IPS-20b (cell line): ENCODE data around the gene DNAH8.

Experiments used
- H3K27ac ChIP-seq: one replicate; pipeline ENCODE4 v1.5.1; 2013; ENCODE audit warnings: low read length
- H3K27me3 ChIP-seq: 2 replicates; pipeline ENCODE4 v1.6.1; 2013; ENCODE audit warnings: mild to moderate bottlenecking, low read length, inconsistent platforms; ENCODE audit not compliant: insufficient read depth
- H3K36me3 ChIP-seq: 2 replicates; pipeline ENCODE4 v1.6.1; 2013; ENCODE audit warnings: low read depth, mild to moderate bottlenecking, inconsistent platforms, low read length, moderate library complexity; ENCODE audit not compliant: insufficient read depth
- H3K4me1 ChIP-seq: 2 replicates; pipeline ENCODE4 v1.6.1; 2013; ENCODE audit warnings: mild to moderate bottlenecking, control low read depth, inconsistent platforms, low read length, moderate library complexity; ENCODE audit not compliant: insufficient read depth
- H3K4me3 ChIP-seq: 2 replicates; pipeline ENCODE4 v1.5.1; 2013; ENCODE audit warnings: mild to moderate bottlenecking, low read length, inconsistent platforms
- H3K9ac ChIP-seq: 2 replicates; pipeline ENCODE4 v1.6.1; 2013; ENCODE audit warnings: low read depth, mild to moderate bottlenecking, inconsistent platforms, low read length, moderate library complexity
- H3K9me3 ChIP-seq: 2 replicates; pipeline ENCODE4 v1.6.1; 2013; ENCODE audit warnings: mild to moderate bottlenecking, low read depth, low read length, inconsistent platforms; ENCODE audit not compliant: insufficient read depth

DNAH8 gene

DNA sequence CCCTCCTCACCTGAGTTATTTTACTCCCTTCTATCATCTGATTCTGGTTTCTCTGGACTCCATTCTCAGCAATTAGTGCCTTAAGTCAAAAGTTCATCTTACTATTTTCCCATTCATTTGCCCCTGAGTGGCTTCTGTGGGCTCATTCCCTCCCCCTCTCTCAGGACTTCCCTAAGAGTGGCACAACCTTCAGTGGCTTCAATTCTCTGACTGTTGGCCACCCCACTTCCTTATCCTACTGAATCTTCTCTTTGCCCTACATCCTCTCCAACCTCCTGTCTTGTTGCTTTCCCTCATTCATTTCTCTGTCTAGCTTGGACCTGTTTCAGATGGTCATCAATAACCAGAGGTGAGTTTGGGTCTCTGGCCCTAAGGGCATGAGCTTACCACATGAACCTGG, 272.4 kb downstream of the DNAH8 start:
- Histone ChIP-seq H3K36me3 (no peaks in the 10 kb centered on the region), H3K4me1 (peaks cover 11% of the 10 kb centered on the region; the same call in 1 of the 2 replicates), H3K9me3 (no peaks in the 10 kb centered on the region), H3K9ac (no peak overlapping the region), H3K27me3 (peaks cover 11% of the 10 kb centered on the region; the same call in 1 of the 2 replicates), H3K4me3 (no peak overlapping the region), H3K27ac (no peak overlapping the region)

DNA sequence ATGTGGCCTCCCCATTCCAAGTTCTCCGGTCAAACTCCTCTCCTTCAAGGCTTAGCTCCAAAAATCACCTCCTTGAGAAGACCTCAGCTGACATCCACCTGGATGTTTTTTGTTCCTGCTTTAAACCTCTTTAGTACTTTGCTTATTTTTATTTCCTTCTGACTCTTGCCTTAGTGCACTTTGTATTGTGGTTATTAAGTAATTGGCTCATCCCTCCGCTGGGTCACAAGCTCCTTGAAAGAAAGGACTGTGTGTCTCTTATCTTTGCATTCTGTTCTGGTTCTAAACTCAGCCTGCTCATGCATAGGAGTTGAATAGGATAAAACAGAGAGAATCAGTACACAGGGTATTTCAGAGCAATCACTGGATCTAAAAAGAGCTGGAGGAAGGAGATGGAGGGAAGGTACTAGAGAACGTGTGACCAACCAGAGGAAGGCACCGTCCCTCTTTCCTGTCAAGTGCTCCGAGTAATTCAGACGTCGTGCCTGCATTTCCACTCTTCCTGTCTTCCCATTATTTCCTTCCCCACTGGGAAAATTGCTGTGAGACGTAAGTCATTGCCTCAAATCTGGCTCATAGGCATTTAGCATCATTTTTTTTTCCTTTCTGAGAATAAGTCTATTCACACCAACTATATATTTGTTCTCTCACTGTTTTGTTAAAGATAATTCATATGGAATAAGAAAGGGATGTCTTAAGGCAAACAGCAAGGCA, 273.8 kb downstream of the DNAH8 start:
- Histone ChIP-seq H3K9me3 (no peaks in the 10 kb centered on the region), H3K27me3 (peaks cover 11% of the 10 kb centered on the region; the same call in 1 of the 2 replicates), H3K4me1 (peaks cover 11% of the 10 kb centered on the region; the same call in 1 of the 2 replicates), H3K4me3 (no peak overlapping the region), H3K9ac (no peak overlapping the region), H3K27ac (no peak overlapping the region), H3K36me3 (no peaks in the 10 kb centered on the region)

DNA sequence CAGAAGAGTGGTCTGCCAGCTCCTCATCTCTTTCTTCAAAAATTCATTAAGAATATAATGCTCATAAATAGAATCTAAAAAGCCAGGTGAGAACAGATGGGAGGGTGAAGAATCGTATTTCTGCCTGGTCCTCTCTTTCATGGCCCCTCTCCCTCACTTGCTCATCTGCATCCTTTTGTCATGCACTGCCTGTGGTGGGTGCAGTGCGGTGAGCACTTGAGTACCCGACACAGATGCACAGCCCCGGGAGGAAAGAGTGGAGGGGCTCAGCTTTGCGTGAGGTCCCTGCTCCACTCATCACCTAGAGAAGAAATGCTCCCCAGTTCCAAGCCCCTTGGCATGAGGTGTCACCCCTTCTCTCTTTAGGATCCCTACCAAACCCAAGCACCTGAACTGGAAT, 275.4 kb downstream of the DNAH8 start:
- Histone ChIP-seq H3K4me3 (no peak overlapping the region), H3K36me3 (no peaks in the 10 kb centered on the region)

DNA sequence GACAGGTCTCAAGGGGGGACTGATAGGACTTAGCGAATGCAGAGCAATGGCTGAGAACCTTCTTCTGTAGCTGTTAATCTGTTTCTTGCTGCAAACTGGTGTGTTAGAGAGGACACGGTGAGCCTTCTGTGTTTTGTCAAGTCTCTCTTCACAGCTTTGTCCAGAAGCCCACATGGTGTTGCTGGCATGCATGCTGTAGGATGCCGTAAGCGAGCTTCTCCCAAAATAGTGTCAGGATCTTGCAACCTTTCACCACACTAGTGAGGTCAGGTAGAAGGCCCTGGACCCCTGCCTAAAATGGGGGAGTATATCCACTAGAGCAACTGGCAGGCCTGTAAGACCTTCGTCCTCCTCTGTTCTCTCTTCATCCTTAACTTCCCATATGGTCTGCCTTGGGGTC, 281.6 kb downstream of the DNAH8 start:
- Histone ChIP-seq H3K4me1 (no peaks in the 10 kb centered on the region), H3K4me3 (no peak overlapping the region), H3K36me3 (no peaks in the 10 kb centered on the region), H3K27ac (no peak overlapping the region), H3K27me3 (peaks cover 6% of the 10 kb centered on the region; the same call in 1 of the 2 replicates), H3K9ac (no peak overlapping the region), H3K9me3 (no peaks in the 10 kb centered on the region)

More for the DNA sequence above, 275.4 kb downstream of the DNAH8 start:
- Histone ChIP-seq H3K9ac (no peak overlapping the region), H3K27me3 (peaks cover 11% of the 10 kb centered on the region; the same call in 1 of the 2 replicates), H3K9me3 (no peaks in the 10 kb centered on the region), H3K27ac (no peak overlapping the region), H3K4me1 (peaks cover 5% of the 10 kb centered on the region; the same call in 1 of the 2 replicates)

DNA sequence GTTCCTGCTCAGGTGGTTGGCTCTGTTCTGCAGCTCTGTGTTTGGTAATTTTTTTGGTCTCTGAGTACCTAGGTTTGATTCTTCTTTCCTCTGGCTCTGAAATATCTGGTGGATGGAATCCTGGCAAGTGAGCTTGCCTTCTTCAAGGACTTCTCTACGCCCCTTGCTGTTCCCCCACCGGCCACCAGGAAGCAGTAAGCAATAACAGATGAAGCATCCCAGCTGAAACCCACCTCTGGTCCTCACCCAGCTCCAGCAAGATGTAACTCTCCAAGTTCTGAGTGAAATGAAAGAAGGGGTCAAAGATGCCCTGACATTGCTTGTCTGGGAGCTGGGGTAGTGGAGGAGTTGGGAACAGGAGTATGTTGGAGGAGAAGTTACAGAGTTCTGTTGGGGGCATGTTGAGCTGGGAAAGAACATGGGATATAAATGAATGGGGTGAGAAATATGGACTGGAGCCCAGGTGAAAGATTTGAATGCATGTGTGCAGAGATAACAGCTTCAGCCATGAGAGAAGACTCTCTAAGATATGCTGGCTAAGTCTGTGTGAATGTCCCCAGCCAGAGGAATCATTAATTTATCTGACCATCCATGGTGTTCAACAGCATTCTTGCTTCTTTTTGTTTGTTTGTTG, 282.1 kb downstream of the DNAH8 start:
- no peak overlapping the region for H3K27ac ChIP-seq
- H3K9ac ChIP-seq: no peak overlapping the region
- no peaks in the 10 kb centered on the region for H3K36me3 ChIP-seq
- peaks cover 10% of the 10 kb centered on the region; the same call in 1 of the 2 replicates for H3K27me3 ChIP-seq
- no peaks in the 10 kb centered on the region for H3K4me1 ChIP-seq
- H3K4me3 ChIP-seq: no peak overlapping the region
- no peaks in the 10 kb centered on the region for H3K9me3 ChIP-seq

DNA sequence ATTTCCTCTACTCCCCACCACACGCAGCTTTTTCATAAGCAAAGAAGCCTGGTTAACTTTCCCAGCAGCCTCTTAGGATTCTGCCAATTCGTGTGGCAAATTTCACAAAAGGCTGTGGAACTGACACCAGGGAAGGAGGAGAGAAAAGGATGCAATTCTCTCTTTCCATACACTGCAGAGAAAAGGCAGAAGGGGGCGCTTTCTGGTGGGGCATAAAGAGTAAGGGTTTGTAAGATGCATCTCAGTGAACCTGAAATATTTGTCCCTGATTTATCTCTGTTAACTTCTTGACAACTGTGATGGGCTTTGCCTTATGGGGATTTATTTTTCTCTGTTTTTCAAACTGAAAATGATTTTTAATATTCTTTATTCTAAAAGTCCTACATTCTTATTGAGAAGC, 288.0 kb downstream of the DNAH8 start:
- Histone ChIP-seq H3K9ac (no peak overlapping the region), H3K36me3 (no peaks in the 10 kb centered on the region), H3K4me3 (no peak overlapping the region), H3K9me3 (no peaks in the 10 kb centered on the region), H3K27ac (no peak overlapping the region), H3K27me3 (peaks cover 10% of the 10 kb centered on the region; the same call in 1 of the 2 replicates), H3K4me1 (no peaks in the 10 kb centered on the region)

DNA sequence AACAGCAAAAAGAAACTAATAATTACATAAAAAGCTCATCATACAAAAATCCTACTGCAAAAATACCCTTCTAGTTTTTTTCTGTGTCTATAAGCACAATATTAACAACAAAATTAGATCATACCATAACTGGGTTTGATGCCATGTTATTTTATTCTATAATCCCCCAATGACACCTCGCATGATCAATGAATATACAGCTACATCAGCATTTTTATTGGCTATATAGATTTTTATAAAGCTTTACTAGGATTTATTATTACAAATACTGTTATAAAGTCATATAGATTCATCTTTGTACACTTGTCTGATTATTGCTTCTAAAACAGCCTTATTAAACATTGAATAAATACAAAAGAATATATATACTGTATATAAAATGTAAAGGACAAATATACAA, 288.4 kb downstream of the DNAH8 start:
- Histone ChIP-seq H3K4me1 (no peaks in the 10 kb centered on the region), H3K9me3 (no peaks in the 10 kb centered on the region), H3K9ac (no peak overlapping the region), H3K27me3 (peaks cover 10% of the 10 kb centered on the region; the same call in 1 of the 2 replicates), H3K4me3 (no peak overlapping the region), H3K36me3 (no peaks in the 10 kb centered on the region), H3K27ac (no peak overlapping the region)

DNA sequence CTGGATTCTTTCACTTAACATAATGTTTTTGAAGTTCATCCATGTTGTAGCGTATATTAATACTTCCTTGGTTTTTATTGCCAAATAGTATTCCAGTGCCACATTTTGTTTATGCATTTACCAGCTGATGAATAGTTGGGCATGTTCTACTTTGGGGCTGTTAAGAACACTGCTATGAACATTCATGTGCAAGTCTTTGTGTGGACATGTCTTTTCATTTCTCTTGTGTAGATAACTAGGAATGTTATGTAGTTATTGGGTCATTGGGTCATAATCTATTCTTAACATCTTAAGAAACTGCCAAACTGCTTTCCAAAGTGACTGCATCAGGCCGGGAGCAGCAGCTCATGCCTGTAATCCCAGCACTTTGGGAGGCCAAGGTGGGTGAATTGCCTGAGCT, 289.7 kb downstream of the DNAH8 start:
- no peak overlapping the region for H3K4me3 ChIP-seq
- no peaks in the 10 kb centered on the region for H3K9me3 ChIP-seq
- no peaks in the 10 kb centered on the region for H3K36me3 ChIP-seq
- no peak overlapping the region for H3K27ac ChIP-seq
- no peaks in the 10 kb centered on the region for H3K4me1 ChIP-seq
- peaks cover 10% of the 10 kb centered on the region; the same call in 1 of the 2 replicates for H3K27me3 ChIP-seq
- no peak overlapping the region for H3K9ac ChIP-seq

DNA sequence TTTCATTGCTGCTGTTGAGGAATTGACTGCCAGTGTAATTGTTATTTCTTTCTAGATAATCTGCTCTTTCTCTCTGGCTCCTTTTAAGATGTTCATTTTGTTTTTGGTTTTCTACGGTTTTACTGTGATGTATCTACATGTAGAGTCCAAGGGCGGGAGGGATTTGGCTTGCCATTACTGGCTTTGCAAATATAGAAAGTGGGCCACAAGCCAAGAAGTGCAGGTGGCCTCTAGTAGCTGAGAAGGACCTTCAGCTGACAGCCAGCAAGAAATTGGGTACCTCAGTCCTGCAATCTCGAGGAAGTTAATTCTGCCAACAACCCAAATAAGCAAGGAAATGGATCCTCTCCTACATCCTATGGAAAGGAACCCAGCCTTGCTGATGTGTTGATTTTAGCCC, 290.7 kb downstream of the DNAH8 start:
- no peaks in the 10 kb centered on the region for H3K9me3 ChIP-seq
- H3K4me3 ChIP-seq: no peak overlapping the region
- no peaks in the 10 kb centered on the region for H3K4me1 ChIP-seq
- no peak overlapping the region for H3K27ac ChIP-seq
- peaks cover 10% of the 10 kb centered on the region; the same call in 1 of the 2 replicates for H3K27me3 ChIP-seq
- H3K9ac ChIP-seq: no peak overlapping the region
- no peaks in the 10 kb centered on the region for H3K36me3 ChIP-seq

DNA sequence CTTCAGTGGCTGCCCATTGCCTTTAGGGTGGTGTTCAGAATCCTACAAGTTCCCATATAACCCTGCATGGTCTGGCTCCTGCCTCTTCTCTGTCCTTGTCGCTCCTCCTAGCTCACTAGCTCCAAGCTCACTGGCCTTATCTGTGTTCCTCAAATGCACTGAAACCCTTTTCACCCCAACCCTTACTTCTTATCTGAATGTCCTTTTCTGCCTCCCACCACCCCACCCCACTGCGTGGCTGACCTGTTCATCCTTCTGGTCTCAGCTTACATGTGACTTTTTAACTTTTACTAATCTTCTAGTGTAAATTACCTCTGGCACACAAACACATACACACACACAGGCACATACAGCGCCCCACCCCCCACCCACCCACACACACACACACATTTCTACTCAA, 292.5 kb downstream of the DNAH8 start:
- H3K9ac ChIP-seq: no peak overlapping the region
- no peaks in the 10 kb centered on the region for H3K9me3 ChIP-seq
- no peak overlapping the region for H3K4me3 ChIP-seq
- no peaks in the 10 kb centered on the region for H3K36me3 ChIP-seq
- H3K4me1 ChIP-seq: no peaks in the 10 kb centered on the region
- no peaks in the 10 kb centered on the region; the same call in 1 of the 2 replicates for H3K27me3 ChIP-seq
- no peak overlapping the region for H3K27ac ChIP-seq

DNA sequence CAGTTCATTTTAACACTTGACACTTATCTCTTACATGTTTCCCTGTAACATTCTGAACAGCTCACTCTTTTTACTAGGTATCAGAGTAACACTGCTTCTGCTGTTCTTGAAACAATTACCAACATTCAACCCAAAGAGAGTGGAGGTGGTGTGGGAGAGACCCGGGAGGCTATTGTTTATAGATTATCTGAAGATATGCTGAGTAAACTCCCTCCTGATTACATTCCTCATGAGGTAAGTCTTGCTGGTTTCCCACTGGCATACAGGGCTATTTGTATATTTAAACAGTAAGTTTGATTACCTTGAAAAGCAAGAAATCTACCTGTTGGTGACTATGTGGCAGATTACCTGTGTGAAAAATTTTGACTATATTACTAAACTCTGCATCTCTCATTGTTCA, 293.6 kb downstream of the DNAH8 start:
- Histone ChIP-seq H3K9me3 (no peaks in the 10 kb centered on the region), H3K4me3 (no peak overlapping the region), H3K4me1 (no peaks in the 10 kb centered on the region), H3K27me3 (no peaks in the 10 kb centered on the region; the same call in 1 of the 2 replicates), H3K36me3 (no peaks in the 10 kb centered on the region), H3K9ac (no peak overlapping the region), H3K27ac (no peak overlapping the region)

DNA sequence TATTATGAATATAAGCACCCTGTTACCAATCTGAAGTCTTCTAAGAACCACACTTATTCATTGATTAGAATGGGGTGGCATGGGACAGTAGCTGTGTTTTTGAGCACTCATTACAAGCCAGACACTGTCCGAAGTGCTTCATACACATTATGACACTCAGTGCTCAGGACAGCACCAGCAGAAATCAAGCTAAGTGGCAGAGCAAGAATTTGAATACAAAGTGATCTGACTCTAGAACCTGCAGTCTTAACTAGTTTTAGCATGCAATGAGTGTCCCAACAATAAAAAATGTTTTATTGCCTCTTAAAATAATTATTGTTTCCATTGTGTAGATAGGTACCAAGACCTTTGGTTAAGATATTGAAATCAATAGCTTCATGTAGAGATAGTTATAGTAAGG, 294.4 kb downstream of the DNAH8 start:
- Histone ChIP-seq H3K9ac (no peak overlapping the region), H3K27ac (no peak overlapping the region), H3K4me1 (no peaks in the 10 kb centered on the region), H3K4me3 (no peak overlapping the region), H3K36me3 (no peaks in the 10 kb centered on the region), H3K27me3 (no peaks in the 10 kb centered on the region; the same call in 1 of the 2 replicates), H3K9me3 (no peaks in the 10 kb centered on the region)
